GM12878 (cell line): ENCODE results near the gene NEB. TPM values are rescaled to one million over a fixed set of nuclear protein-coding genes. Genes with fewer than 3 reads are reported as not detected.

Experiments used
- ATAC-seq: fragments of 200-7000 bp; cut with Tn5 transposase; 3 replicates; pipeline ENCODE4 v1.9.1; 2020; ENCODE audit warnings: mild to moderate bottlenecking, moderate library complexity
- BruUV-seq: library from RNA; stranded (reverse); fragments of 400-500 nt; replicated peaks from 2 replicates; lab custom pipeline; 2021; lab: Mats Ljungman, UMichigan
- CTCF ChIA-PET: fragments of 300-600 bp; sonication (Branson Sonifier 250); formaldehyde crosslinking; extraction: SDS; loops from one replicate; lab custom pipeline; 2021; ENCODE audit warnings: inconsistent platforms; lab: Yijun Ruan, JAX
- POLR2A ChIA-PET: fragments of 350-600 bp; formaldehyde crosslinking; extraction: SDS; loops from one replicate; lab custom pipeline; 2021; ENCODE audit warnings: inconsistent platforms; lab: Charles Lee
- RAD21 ChIA-PET: fragments of 300-600 bp; sonication (Branson Sonifier 250); formaldehyde crosslinking; loops from one replicate; lab custom pipeline; 2023; ENCODE audit warnings: antibody characterized with exemption; ENCODE audit not compliant: unreplicated experiment; lab: Charles Lee
- SMC1A ChIA-PET: fragments of 300-600 bp; sonication (Branson Sonifier 250); formaldehyde crosslinking; loops from one replicate; lab custom pipeline; 2023; ENCODE audit not compliant: unreplicated experiment, uncharacterized antibody; lab: Charles Lee
- DNase-seq: peaks from one replicate; pipeline ENCODE4 v3.0.0-alpha.2; 2011; ENCODE audit warnings: low read depth, low spot score
- FAIRE-seq: peaks from 3 replicates; lab custom pipeline; 2011; peaks lifted over from hg19 to GRCh38; lab: Jason Lieb, UNC
- H2AFZ ChIP-seq: 2 replicates; pipeline ENCODE4 v1.6.0; 2011; ENCODE audit warnings: low read depth, low read length, control low read depth; ENCODE audit not compliant: control insufficient read depth
- H3K27ac ChIP-seq: 2 replicates; pipeline ENCODE4 v1.5.1; 2011; ENCODE audit warnings: control low read depth; ENCODE audit not compliant: control insufficient read depth, insufficient read depth
- H3K27me3 ChIP-seq, 2 experiments: replicated peaks in 1 of 2; 2 replicates each; pipeline versions ENCODE4 v1.6.0 to v1.6.1; 2011; ENCODE audit warnings: low read length in 1 of 2; ENCODE audit not compliant: control insufficient read depth in 2 of 2, insufficient read depth in 2 of 2
- H3K36me3 ChIP-seq, 2 experiments: 2 replicates each; pipeline ENCODE4 v1.5.1; 2011; ENCODE audit warnings: low read length in 1 of 2; ENCODE audit not compliant: control insufficient read depth in 2 of 2, insufficient read depth in 2 of 2
- H3K4me1 ChIP-seq: 2 replicates; pipeline ENCODE4 v1.6.1; 2011; ENCODE audit warnings: mild to moderate bottlenecking, low read length, moderate library complexity, mixed read lengths; ENCODE audit not compliant: control insufficient read depth, insufficient read depth
- H3K4me2 ChIP-seq: 2 replicates; pipeline ENCODE4 v1.6.0; 2011; ENCODE audit warnings: control low read depth; ENCODE audit not compliant: control insufficient read depth, insufficient read depth
- H3K4me3 ChIP-seq: fragments of 200-600 bp; sonication (generic); 2 replicates; pipeline ENCODE4 v1.5.1; 2016
- H3K79me2 ChIP-seq: 2 replicates; pipeline ENCODE4 v1.6.0; 2011; ENCODE audit warnings: low read length; ENCODE audit not compliant: control insufficient read depth, insufficient read depth
- H3K9ac ChIP-seq: 2 replicates; pipeline ENCODE4 v1.8.0; 2011; ENCODE audit warnings: low read length, control low read depth, mixed read lengths; ENCODE audit not compliant: control insufficient read depth, insufficient read depth
- H3K9me3 ChIP-seq: replicated peaks from 3 replicates; pipeline ENCODE4 v1.5.1; 2011; ENCODE audit warnings: mild to moderate bottlenecking, low read length; ENCODE audit not compliant: control insufficient read depth, insufficient read depth
- H4K20me1 ChIP-seq: 2 replicates; pipeline ENCODE4 v1.6.0; 2011; ENCODE audit not compliant: control insufficient read depth, insufficient read depth
- CBX3 ChIP-seq: fragments of 200-600 bp; sonication (generic); IDR thresholded peaks from 2 replicates; pipeline ENCODE4 v1.6.1; 2016; ENCODE audit warnings: low read depth, borderline replicate concordance
- CEBPB ChIP-seq, 2 experiments: fragments of 150-350 bp in 1 of 2; IDR thresholded peaks; 2 replicates each; pipeline ENCODE4 v1.6.1; 2012 to 2014; ENCODE audit warnings: low read depth in 2 of 2, low read length in 2 of 2, borderline replicate concordance in 1 of 2, inconsistent platforms in 1 of 2
- CHD2 ChIP-seq: IDR thresholded peaks from 2 replicates; pipeline ENCODE4 v1.6.1; 2011; ENCODE audit warnings: low read depth, low read length, improper control_type of control experiment, borderline replicate concordance
- CHD4 ChIP-seq: fragments of 200-600 bp; sonication (generic); IDR thresholded peaks from 2 replicates; pipeline ENCODE4 v1.6.1; 2016; ENCODE audit warnings: mild to moderate bottlenecking
- EGR1 ChIP-seq, 2 experiments: IDR thresholded peaks; 1 replicate in 1 of 2; 2 replicates in 1 of 2; pipeline ENCODE4 v1.6.1; 2011 to 2012; ENCODE audit warnings: low read depth in 2 of 2, low read length in 2 of 2, borderline replicate concordance in 1 of 2, mild to moderate bottlenecking in 1 of 2, moderate library complexity in 1 of 2
- FOXM1 ChIP-seq: IDR thresholded peaks from 2 replicates; pipeline ENCODE4 v1.6.1; 2012; ENCODE audit warnings: low read depth, mild to moderate bottlenecking, inconsistent platforms, low read length, moderate library complexity
- MEF2A ChIP-seq: IDR thresholded peaks from 2 replicates; pipeline ENCODE4 v1.6.1; 2011; ENCODE audit warnings: low read depth, mild to moderate bottlenecking, low read length, moderate library complexity; ENCODE audit not compliant: insufficient read depth
- NR2C2 ChIP-seq: IDR thresholded peaks from 2 replicates; pipeline ENCODE4 v1.6.1; 2011; ENCODE audit warnings: borderline replicate concordance, low read depth; ENCODE audit not compliant: control insufficient read depth, insufficient read length
- ZNF217 ChIP-seq: fragments of 450-650 bp; IDR thresholded peaks from 2 replicates; pipeline ENCODE4 v1.6.1; 2017; ENCODE audit warnings: antibody characterized with exemption, mild to moderate bottlenecking
- WGBS: methylation state at CpG from one replicate; pipeline ENCODE4 v1.1.6; 2016; ENCODE audit warnings: low lambda C conversion rate; ENCODE audit not compliant: insufficient replicate concordance, insufficient coverage; ENCODE audit errors: missing lambda C conversion rate; 5-methylcytosine and 5-hydroxymethylcytosine counted together
- in situ Hi-C: fragments of 300-500 bp; cut with MboI; formaldehyde crosslinking; loops from 9 replicates; pipeline ENCODE4 v1.14.3; 2018; ENCODE audit warnings: mixed read lengths
- intact Hi-C: fragments of 100-400 bp; cut with micrococcal nuclease; formaldehyde crosslinking; loops from one replicate; pipeline ENCODE4 v1.14.2; 2022; ENCODE audit not compliant: unreplicated experiment
- polyA plus RNA-seq, 11 experiments: library from polyadenylated mRNA; depleted of rRNA in 4 of 11; unstranded in 6 of 11; stranded (reverse) in 5 of 11; fragments of >200 nt; fragmentation: Nextera tagmentation in 4 of 11; fragmentation: Illumina TruSeq in 1 of 11; extraction: Ambion mirVana in 4 of 11; extraction: Trizol in 1 of 11; gene quantifications; 1 replicate in 1 of 11; 2 replicates in 10 of 11; pipeline versions ENCODE4 v1.2.1 to v1.2.3, GENCODE V29; 2011 to 2016; ENCODE audit warnings: inconsistent platforms in 2 of 11, missing spikeins in 2 of 11, low read depth in 1 of 11
- total RNA-seq, 4 experiments: library from RNA; depleted of rRNA in 3 of 4; stranded (reverse); fragments of >200 nt in 3 of 4; fragmentation: Illumina TruSeq in 1 of 4; extraction: Trizol in 1 of 4; gene quantifications; 2 replicates each; pipeline versions ENCODE4 v1.2.1 to v1.2.3, GENCODE V29; 2013 to 2021
- TF ChIP-seq, protein P1 (sequence below): fragments of 150-350 bp; IDR thresholded peaks from 2 replicates; pipeline ENCODE4 v1.6.1; 2014; ENCODE audit warnings: mild to moderate bottlenecking, low read depth, low read length
- TF ChIP-seq, protein P2 (sequence below): IDR thresholded peaks from 2 replicates; pipeline ENCODE4 v1.6.1; 2011; ENCODE audit warnings: low read depth, low read length, improper control_type of control experiment, borderline replicate concordance

Gene NEB
- total and polyA plus RNA-seq, 10 of the 15 experiments (the other 5 are each of a cell fraction or from before 2014, with no cell fraction given) = 0.04 to 0.77 (median 0.12) TPM

DNA sequence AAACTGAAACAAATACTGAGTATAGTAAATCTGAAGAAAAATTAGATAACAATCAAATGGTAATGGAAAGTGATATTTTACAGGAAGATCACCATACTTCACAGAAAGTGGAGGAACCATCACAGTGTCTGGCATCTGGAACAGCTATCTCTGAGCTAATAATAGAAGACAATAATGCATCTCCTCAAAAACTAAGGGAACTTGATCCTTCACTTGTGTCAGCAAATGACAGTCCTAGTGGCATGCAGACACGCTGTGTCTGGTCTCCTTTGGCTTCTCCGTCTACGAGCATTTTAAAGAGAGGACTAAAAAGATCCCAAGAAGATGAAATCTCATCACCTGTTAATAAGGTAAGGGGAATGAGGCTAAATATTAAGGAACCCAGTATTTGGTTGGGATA lies 268.5 kb downstream of the NEB start:
- Histone ChIP-seq H3K27ac (no peak overlapping the region), H3K9ac (no peak overlapping the region), H3K79me2 (no peaks in the 10 kb centered on the region), H3K4me3 (no peak overlapping the region), H3K4me2 (no peak overlapping the region), H3K9me3 (no peaks in the 10 kb centered on the region; the same call in 1 of the 3 replicates), H3K36me3 (peaks cover 0 to 12% of the 10 kb centered on the region in 2 experiments; a peak in 3 of 4 replicates), H2AFZ (no peak overlapping the region), H4K20me1 (no peaks in the 10 kb centered on the region), H3K4me1 (no peaks in the 10 kb centered on the region)
- WGBS = 98% methylated on average over 3 of the region's 3 CpGs
- DNase-seq = no peak
- no TSS peak for BruUV-seq
- intact Hi-C loops = no loop called here
- in situ Hi-C loops = loop anchor here (25.0 kb wide), 1 partner anchor 1197 kb away; no protein-coding TSS in a partner anchor
- ATAC-seq = no peak
- ChIA-PET CTCF (interaction anchor here (1.5 kb wide), 1 partner anchor 29 kb away, joined by 3 read pairs; no protein-coding TSS in a partner anchor), POLR2A (no interaction called here), SMC1A (interaction anchor here (1.2 kb wide), 1 partner anchor 15 kb away, joined by 3 read pairs; no protein-coding TSS in a partner anchor)
- no peak for FAIRE-seq
- no peak for TF ChIP-seq CHD4
- TF ChIP-seq NR2C2 = no peak
- no peak for TF ChIP-seq EGR1 (IDR thresholded peaks at IDR 0.05; ENCODE audit: borderline replicate concordance in 1 of 2, low read depth in 2 of 2, low read length in 2 of 2)
- TF ChIP-seq ZNF217 = no peak
- no peak for TF ChIP-seq CEBPB (IDR thresholded peaks at IDR 0.05; ENCODE audit: borderline replicate concordance in 1 of 2, low read depth in 2 of 2, low read length in 2 of 2)
- TF ChIP-seq, protein P1, sequence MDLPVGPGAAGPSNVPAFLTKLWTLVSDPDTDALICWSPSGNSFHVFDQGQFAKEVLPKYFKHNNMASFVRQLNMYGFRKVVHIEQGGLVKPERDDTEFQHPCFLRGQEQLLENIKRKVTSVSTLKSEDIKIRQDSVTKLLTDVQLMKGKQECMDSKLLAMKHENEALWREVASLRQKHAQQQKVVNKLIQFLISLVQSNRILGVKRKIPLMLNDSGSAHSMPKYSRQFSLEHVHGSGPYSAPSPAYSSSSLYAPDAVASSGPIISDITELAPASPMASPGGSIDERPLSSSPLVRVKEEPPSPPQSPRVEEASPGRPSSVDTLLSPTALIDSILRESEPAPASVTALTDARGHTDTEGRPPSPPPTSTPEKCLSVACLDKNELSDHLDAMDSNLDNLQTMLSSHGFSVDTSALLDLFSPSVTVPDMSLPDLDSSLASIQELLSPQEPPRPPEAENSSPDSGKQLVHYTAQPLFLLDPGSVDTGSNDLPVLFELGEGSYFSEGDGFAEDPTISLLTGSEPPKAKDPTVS = no peak
- TF ChIP-seq CBX3 = no peak
- TF ChIP-seq, protein P2, sequence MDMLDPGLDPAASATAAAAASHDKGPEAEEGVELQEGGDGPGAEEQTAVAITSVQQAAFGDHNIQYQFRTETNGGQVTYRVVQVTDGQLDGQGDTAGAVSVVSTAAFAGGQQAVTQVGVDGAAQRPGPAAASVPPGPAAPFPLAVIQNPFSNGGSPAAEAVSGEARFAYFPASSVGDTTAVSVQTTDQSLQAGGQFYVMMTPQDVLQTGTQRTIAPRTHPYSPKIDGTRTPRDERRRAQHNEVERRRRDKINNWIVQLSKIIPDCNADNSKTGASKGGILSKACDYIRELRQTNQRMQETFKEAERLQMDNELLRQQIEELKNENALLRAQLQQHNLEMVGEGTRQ = no peak
- no peak for TF ChIP-seq FOXM1
- TF ChIP-seq CHD2 = no peak
- no peak for TF ChIP-seq MEF2A
- TF ChIP-seq, all 136 proteins: peak for 0
- RAD21 ChIA-PET = no interaction called here
- H3K27me3 ChIP-seq = no peaks in the 10 kb centered on the region
